ENCODE results near the gene CMTM7. TPM values are rescaled to one million over a fixed set of nuclear protein-coding genes. Genes with fewer than 3 reads are reported as not detected.

The CMTM7 gene
- total RNA-seq, 4 donors from 2014 or later: 14.8 to 24.7 (median 22.0) TPM

- WGBS, 2 donors: 96 to 98% methylated on average over 5 of the region's 5 CpGs
- Histone ChIP-seq H3K27me3 (no peaks in the 10 kb centered on the region), H3K4me3 (replicated peaks in 1 of 3) (no peak overlapping the region), H3K27ac (no peak overlapping the region), H3K36me3 (peaks cover 0 to 4% of the 10 kb centered on the region in 2 donors), H3K9me3 (no peaks in the 10 kb centered on the region), H3K4me1 (peaks cover 5 to 15% of the 10 kb centered on the region in 2 donors)
- intact Hi-C loops (cut with DNase I): no loop called here
- no peak for TF ChIP-seq POLR2A (IDR thresholded peaks at IDR 0.05)
- TF ChIP-seq CTCF (IDR thresholded peaks at IDR 0.05): no peak
- DNase-seq: no peak
Observed at GRCh38 chr3:32453346-32453745, 61.7 kb downstream of the CMTM7 start.

- intact Hi-C loops (cut with DNase I): no loop called here
- Histone ChIP-seq H3K27ac (no peak overlapping the region), H3K4me1 (peaks cover 2 to 11% of the 10 kb centered on the region in 2 donors), H3K36me3 (peaks cover 0 to 4% of the 10 kb centered on the region in 2 donors), H3K4me3 (replicated peaks in 1 of 3) (no peak overlapping the region), H3K9me3 (no peaks in the 10 kb centered on the region), H3K27me3 (no peaks in the 10 kb centered on the region)
- WGBS, 2 donors: 77 to 84% methylated on average over 5 to 6 of the region's 6 CpGs
- no peak for DNase-seq
- TF ChIP-seq POLR2A (IDR thresholded peaks at IDR 0.05) (no peak), CTCF (IDR thresholded peaks at IDR 0.05) (no peak)
Observed at GRCh38 chr3:32454111-32454510, 62.5 kb downstream of the CMTM7 start.

DNA sequence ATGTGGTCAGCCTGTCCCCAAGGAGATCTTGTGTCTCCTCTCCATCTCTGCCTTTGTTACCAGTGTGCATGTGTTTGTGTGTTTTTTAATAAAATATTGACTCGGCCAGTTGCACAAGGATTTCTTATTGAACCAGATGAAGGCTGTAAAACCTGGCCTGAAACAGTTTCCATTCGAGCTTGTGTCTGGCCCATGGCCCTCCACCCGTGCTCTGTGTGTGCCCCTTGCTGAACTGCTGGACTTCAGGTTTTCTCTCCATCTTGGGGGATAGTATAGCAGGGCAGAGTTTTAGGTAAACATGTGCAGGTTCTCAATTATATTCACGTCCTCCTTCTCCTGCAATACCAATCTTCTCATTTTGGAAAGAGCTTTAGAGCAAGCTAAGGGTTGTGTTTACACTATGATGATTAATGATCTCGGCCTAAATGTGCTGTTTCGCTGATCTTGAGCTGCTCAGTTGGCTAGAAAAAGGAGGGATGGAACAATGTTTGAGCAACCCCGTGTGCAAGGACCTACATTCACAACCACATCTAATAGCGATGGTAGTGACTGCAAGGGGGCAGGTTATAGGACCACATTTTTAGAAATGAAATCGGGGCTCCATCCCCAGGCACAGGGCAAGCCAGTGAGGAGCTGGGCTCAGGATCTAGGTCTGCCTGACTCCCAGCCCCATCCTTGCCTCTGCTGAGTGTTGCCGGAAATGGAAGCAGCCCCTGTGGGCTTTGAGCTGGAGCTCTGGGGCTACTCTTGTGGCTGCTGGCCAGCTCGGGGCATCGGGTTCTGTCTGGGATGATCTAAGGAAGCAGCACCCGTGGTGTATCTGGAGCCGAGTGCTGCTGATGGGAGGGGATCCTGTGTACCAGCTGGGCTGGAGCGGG lies 63.3 kb downstream of the CMTM7 start:
- Histone ChIP-seq H3K27me3 (no peaks in the 10 kb centered on the region), H3K4me3 (replicated peaks in 1 of 3) (no peak overlapping the region), H3K27ac (no peak overlapping the region), H3K9me3 (no peaks in the 10 kb centered on the region), H3K36me3 (peaks cover 0 to 4% of the 10 kb centered on the region in 2 donors), H3K4me1 (peaks cover 0 to 8% of the 10 kb centered on the region in 2 donors)
- TF ChIP-seq CTCF (IDR thresholded peaks at IDR 0.05) (no peak), POLR2A (IDR thresholded peaks at IDR 0.05) (no peak)
- 83 to 90% methylated on average over 13 to 14 of the region's 15 CpGs for WGBS, 2 donors
- intact Hi-C loops (cut with DNase I): no loop called here
- no peak for DNase-seq

DNA sequence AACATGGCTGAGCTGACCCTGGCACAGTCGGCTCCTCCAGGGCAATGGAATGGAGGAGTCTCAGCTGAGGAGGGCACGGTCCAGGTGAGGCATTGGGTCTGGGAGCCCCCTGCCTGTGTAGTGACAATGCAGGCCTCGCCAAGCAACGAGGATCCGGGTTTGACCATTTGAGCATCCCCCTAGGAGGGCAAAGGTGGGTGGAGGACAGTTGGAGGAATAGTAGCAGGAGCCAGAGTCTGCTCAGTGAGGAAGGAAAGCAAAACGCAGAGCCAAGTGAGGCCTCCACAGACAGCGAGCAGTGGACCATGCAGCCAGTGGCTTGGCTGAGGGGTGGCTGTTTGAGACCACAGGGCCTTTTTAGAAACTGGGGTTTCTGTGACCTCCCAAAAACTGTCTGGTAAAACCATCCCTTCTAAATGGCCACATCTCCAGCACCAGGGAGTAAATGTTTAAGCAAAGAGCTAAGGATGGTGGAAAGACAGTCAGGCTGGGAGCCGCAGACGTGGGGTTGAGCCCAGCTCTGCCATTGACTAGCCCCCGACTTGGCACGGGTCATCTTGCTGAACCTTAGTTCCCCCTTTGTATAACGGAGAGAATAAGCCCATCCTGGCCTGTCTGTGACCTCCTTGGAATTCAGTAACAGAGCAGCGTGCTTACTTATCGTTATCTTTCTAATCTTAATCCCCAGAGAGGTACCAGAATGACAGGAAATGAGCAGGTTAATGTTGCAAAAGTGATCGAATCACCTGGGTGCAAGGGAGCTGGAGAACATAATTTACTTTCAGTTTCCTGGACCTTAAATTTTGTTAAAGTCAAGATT lies 64.2 kb downstream of the CMTM7 start:
- 76 to 78% methylated on average over 15 of the region's 15 CpGs for WGBS, 2 donors
- H3K36me3 ChIP-seq: peaks cover 0 to 4% of the 10 kb centered on the region in 2 donors
- H3K27ac ChIP-seq: no peak overlapping the region
- no peak for DNase-seq
- peaks cover 0 to 8% of the 10 kb centered on the region in 2 donors for H3K4me1 ChIP-seq
- H3K4me3 ChIP-seq (replicated peaks in 1 of 3): no peak overlapping the region
- H3K9me3 ChIP-seq: no peaks in the 10 kb centered on the region
- intact Hi-C loops (cut with DNase I): no loop called here
- TF ChIP-seq CTCF (IDR thresholded peaks at IDR 0.05): no peak
- TF ChIP-seq POLR2A (IDR thresholded peaks at IDR 0.05): no peak
- no peaks in the 10 kb centered on the region for H3K27me3 ChIP-seq

Measured in thyroid gland (tissue), 4 donors.